H1 (cell line): Measurements from ENCODE around the gene COL20A1. TPM values are rescaled to one million over a fixed set of nuclear protein-coding genes. Genes with fewer than 3 reads are reported as not detected.

ENCODE experiments used
- CTCF ChIA-PET: fragments of 300-600 bp; sonication (Branson Sonifier 250); formaldehyde crosslinking; loops from one replicate; lab custom pipeline; 2021; ENCODE audit not compliant: partially characterized antibody; lab: Charles Lee
- POLR2A ChIA-PET: fragments of 300-600 bp; sonication (Branson Sonifier 250); formaldehyde crosslinking; loops from one replicate; lab custom pipeline; 2021; ENCODE audit warnings: inconsistent platforms; ENCODE audit not compliant: partially characterized antibody; lab: Charles Lee
- DNase-seq, 2 experiments: peaks; one replicate each; pipeline versions ENCODE4 v3.0.0 to v3.0.0-alpha.2; 2010 to 2022; ENCODE audit warnings: low spot score in 2 of 2, low read depth in 1 of 2, mixed read lengths in 1 of 2
- FAIRE-seq: peaks from 2 replicates; lab custom pipeline; 2011; peaks lifted over from hg19 to GRCh38; lab: Jason Lieb, UNC
- H2AFZ ChIP-seq: 2 replicates; pipeline ENCODE4 v1.8.1; 2012; ENCODE audit warnings: low read length, inconsistent platforms
- H2AK5ac ChIP-seq: 2 replicates; pipeline ENCODE4 v1.6.1; 2013; ENCODE audit warnings: low read depth, low read length
- H2BK120ac ChIP-seq: replicated peaks from 2 replicates; pipeline ENCODE3; 2013; ENCODE audit warnings: low read depth, low read length, inconsistent platforms
- H2BK12ac ChIP-seq: 2 replicates; pipeline ENCODE4 v1.6.1; 2013; ENCODE audit warnings: low read depth, low read length
- H2BK15ac ChIP-seq: 2 replicates; pipeline ENCODE4 v1.6.1; 2013; ENCODE audit warnings: low read length
- H2BK20ac ChIP-seq: 2 replicates; pipeline ENCODE4 v1.6.1; 2013; ENCODE audit warnings: low read length
- H2BK5ac ChIP-seq: 2 replicates; pipeline ENCODE4 v1.6.1; 2013; ENCODE audit warnings: low read depth, low read length
- H3K14ac ChIP-seq: 2 replicates; pipeline ENCODE4 v1.6.1; 2013; ENCODE audit warnings: inconsistent platforms; ENCODE audit not compliant: insufficient read length
- H3K18ac ChIP-seq: 2 replicates; pipeline ENCODE4 v1.6.1; 2013; ENCODE audit warnings: low read length; ENCODE audit errors: extremely low read depth
- H3K23ac ChIP-seq: 2 replicates; pipeline ENCODE4 v1.6.1; 2013; ENCODE audit warnings: inconsistent platforms; ENCODE audit not compliant: insufficient read length
- H3K23me2 ChIP-seq: 2 replicates; pipeline ENCODE4 v1.6.1; 2013; ENCODE audit warnings: low read depth, low read length
- H3K27ac ChIP-seq: 2 replicates; pipeline ENCODE4 v1.6.1; 2011; ENCODE audit warnings: low read depth, low read length, inconsistent platforms
- H3K27me3 ChIP-seq, 4 experiments: replicated peaks in 1 of 4; 1 replicate in 1 of 4; 2 replicates in 3 of 4; pipeline versions ENCODE4 v1.6.1 to v1.8.1; 2011 to 2013; ENCODE audit warnings: low read length in 3 of 4, mild to moderate bottlenecking in 3 of 4, inconsistent platforms in 2 of 4, mixed read lengths in 2 of 4, moderate library complexity in 1 of 4; ENCODE audit not compliant: control insufficient read depth in 3 of 4, insufficient read depth in 3 of 4; ENCODE audit errors: extremely low read depth in 1 of 4
- H3K36me3 ChIP-seq, 4 experiments: 2 replicates each; pipeline versions ENCODE4 v1.6.1 to v1.8.1; 2011 to 2013; ENCODE audit warnings: mild to moderate bottlenecking in 4 of 4, low read length in 3 of 4, moderate library complexity in 2 of 4, control low read depth in 1 of 4, inconsistent platforms in 1 of 4; ENCODE audit not compliant: insufficient read depth in 4 of 4, control insufficient read depth in 2 of 4
- H3K4ac ChIP-seq: replicated peaks from 2 replicates; pipeline ENCODE3; 2013; ENCODE audit warnings: low read length, low read depth, mixed read lengths, inconsistent platforms; ENCODE audit not compliant: insufficient read length
- H3K4me1 ChIP-seq, 4 experiments: replicated peaks in 1 of 4; 1 replicate in 1 of 4; 2 replicates in 3 of 4; pipeline versions ENCODE4 v1.6.1 to v1.8.1; 2011 to 2013; ENCODE audit warnings: low read length in 3 of 4, inconsistent platforms in 2 of 4, mixed read lengths in 1 of 4; ENCODE audit not compliant: insufficient read depth in 4 of 4, control insufficient read depth in 3 of 4
- H3K4me2 ChIP-seq, 2 experiments: 2 replicates each; pipeline versions ENCODE4 v1.6.1 to v1.8.1; 2011 to 2013; ENCODE audit warnings: low read depth in 2 of 2, low read length in 2 of 2, control low read depth in 1 of 2, inconsistent platforms in 1 of 2, mild to moderate bottlenecking in 1 of 2; ENCODE audit not compliant: insufficient read depth in 1 of 2
- H3K4me3 ChIP-seq, 4 experiments: fragments of 200-600, 300-600 bp in 1 of 4; sonication (generic), shearing (Covaris generic), sonication (Bioruptor Twin) in 1 of 4; 2 replicates each; pipeline versions ENCODE4 v1.5.1 to v1.8.1; 2011 to 2016; ENCODE audit warnings: low read length in 4 of 4, low read depth in 3 of 4, control low read depth in 2 of 4, inconsistent platforms in 2 of 4, mild to moderate bottlenecking in 2 of 4, mixed read lengths in 1 of 4, moderate library complexity in 1 of 4; ENCODE audit not compliant: insufficient read depth in 2 of 4; ENCODE audit errors: extremely low read depth in 1 of 4
- H3K56ac ChIP-seq: replicated peaks from 2 replicates; pipeline ENCODE3; 2013; ENCODE audit warnings: low read depth, mild to moderate bottlenecking, mixed read lengths, low read length, inconsistent platforms; ENCODE audit not compliant: insufficient read length
- H3K79me1 ChIP-seq: 2 replicates; pipeline ENCODE4 v1.6.1; 2013; ENCODE audit warnings: low read depth, low read length, control low read depth
- H3K79me2 ChIP-seq, 2 experiments: 2 replicates each; pipeline versions ENCODE4 v1.6.1 to v1.8.1; 2012 to 2013; ENCODE audit warnings: low read length in 2 of 2, mild to moderate bottlenecking in 2 of 2, inconsistent platforms in 1 of 2; ENCODE audit not compliant: insufficient read depth in 2 of 2, control insufficient read depth in 1 of 2
- H3K9ac ChIP-seq, 4 experiments: replicated peaks in 1 of 4; 1 replicate in 1 of 4; 2 replicates in 3 of 4; pipeline versions ENCODE4 v1.6.1 to v1.8.1; 2011 to 2013; ENCODE audit warnings: low read depth in 3 of 4, low read length in 3 of 4, control low read depth in 2 of 4, mild to moderate bottlenecking in 2 of 4, moderate library complexity in 2 of 4, inconsistent platforms in 1 of 4; ENCODE audit errors: extremely low read depth in 1 of 4
- H3K9me3 ChIP-seq, 2 experiments: 2 replicates each; pipeline versions ENCODE4 v1.6.1 to v1.8.1; 2012 to 2013; ENCODE audit warnings: mild to moderate bottlenecking in 2 of 2, moderate library complexity in 2 of 2, control low read depth in 1 of 2, inconsistent platforms in 1 of 2, low read depth in 1 of 2, low read length in 1 of 2, mixed read lengths in 1 of 2; ENCODE audit not compliant: insufficient read depth in 2 of 2
- H4K20me1 ChIP-seq, 2 experiments: replicated peaks in 1 of 2; 2 replicates each; pipeline versions ENCODE3 to v1.8.1; 2011 to 2013; ENCODE audit warnings: inconsistent platforms in 2 of 2, low read length in 2 of 2, mild to moderate bottlenecking in 1 of 2; ENCODE audit not compliant: insufficient read depth in 2 of 2, control insufficient read depth in 1 of 2
- H4K5ac ChIP-seq: 2 replicates; pipeline ENCODE4 v1.6.1; 2013; ENCODE audit warnings: low read length, low read depth, mixed read lengths, inconsistent platforms; ENCODE audit not compliant: insufficient read length
- H4K8ac ChIP-seq: 2 replicates; pipeline ENCODE4 v1.8.0; 2013; ENCODE audit warnings: mild to moderate bottlenecking, moderate library complexity, low read length, inconsistent platforms; ENCODE audit not compliant: insufficient read depth; ENCODE audit errors: extremely low read depth
- H4K91ac ChIP-seq: replicated peaks from 2 replicates; pipeline ENCODE3; 2013; ENCODE audit warnings: low read length, mixed read lengths, inconsistent platforms; ENCODE audit not compliant: insufficient read length
- BCL11A ChIP-seq, 2 experiments: IDR thresholded peaks; one replicate each; pipeline ENCODE4 v1.6.1; 2011; ENCODE audit warnings: low read depth in 2 of 2, low read length in 2 of 2, mild to moderate bottlenecking in 2 of 2
- CHD1 ChIP-seq: IDR thresholded peaks from 2 replicates; pipeline ENCODE4 v1.6.1; 2012; ENCODE audit warnings: low read depth, low read length, improper control_type of control experiment
- CTBP2 ChIP-seq: IDR thresholded peaks from 2 replicates; pipeline ENCODE4 v1.7.0; 2011; ENCODE audit warnings: borderline replicate concordance, mild to moderate bottlenecking, moderate library complexity, mixed read lengths, low read length; ENCODE audit not compliant: insufficient read depth, insufficient read length
- EZH2 ChIP-seq: fragments of 200-600 bp; sonication (generic); IDR thresholded peaks from 2 replicates; pipeline ENCODE4 v1.7.1; 2012; ENCODE audit warnings: low read depth, mild to moderate bottlenecking, moderate library complexity, low read length, inconsistent platforms; ENCODE audit not compliant: severe bottlenecking
- JUN ChIP-seq: IDR thresholded peaks from 2 replicates; pipeline ENCODE4 v1.6.1; 2011; ENCODE audit warnings: low read depth, mild to moderate bottlenecking, improper control_type of control experiment, low read length
- POLR2A ChIP-seq, 2 experiments: IDR thresholded peaks; 1 replicate in 1 of 2; 2 replicates in 1 of 2; pipeline ENCODE4 v1.6.1; 2011; ENCODE audit warnings: low read depth in 2 of 2, low read length in 2 of 2, mild to moderate bottlenecking in 2 of 2; ENCODE audit errors: control extremely low read depth in 1 of 2
- RAD21 ChIP-seq, 2 experiments: IDR thresholded peaks in 1 of 2; conservative IDR thresholded peaks in 1 of 2; 2 replicates each; pipeline ENCODE4 v1.6.1; 2011; ENCODE audit warnings: low read depth in 2 of 2, low read length in 2 of 2, improper control_type of control experiment in 1 of 2, inconsistent platforms in 1 of 2, mild to moderate bottlenecking in 1 of 2, moderate library complexity in 1 of 2
- RFX5 ChIP-seq: IDR thresholded peaks from 2 replicates; pipeline ENCODE4 v1.6.1; 2011; ENCODE audit warnings: low read depth, low read length, improper control_type of control experiment, borderline replicate concordance
- SP4 ChIP-seq: IDR thresholded peaks from 2 replicates; pipeline ENCODE4 v1.6.1; 2012; ENCODE audit warnings: low read length, inconsistent platforms
- TAF1 ChIP-seq: IDR thresholded peaks from 2 replicates; pipeline ENCODE4 v1.6.1; 2011; ENCODE audit warnings: mild to moderate bottlenecking, low read depth, low read length
- TAF7 ChIP-seq: optimal IDR thresholded peaks from 2 replicates; pipeline ENCODE3; 2011; ENCODE audit warnings: low read depth, mild to moderate bottlenecking, inconsistent platforms, low read length, moderate library complexity, borderline replicate concordance
- TCF12 ChIP-seq: IDR thresholded peaks from 2 replicates; pipeline ENCODE4 v1.6.1; 2011; ENCODE audit warnings: low read depth, mild to moderate bottlenecking, low read length
- TEAD4 ChIP-seq: IDR thresholded peaks from 2 replicates; pipeline ENCODE4 v1.6.1; 2012; ENCODE audit warnings: low read depth, low read length, inconsistent platforms, mixed read lengths
- WGBS, 2 experiments: shearing (Covaris generic) in 1 of 2; methylation state at CpG; one replicate each; pipeline versions ENCODE4 v1.1.6 to v1.1.7; 2013 to 2015; ENCODE audit warnings: low lambda C conversion rate in 2 of 2, mixed read lengths in 2 of 2, inconsistent platforms in 1 of 2, low coverage in 1 of 2, missing lambda C conversion rate in 1 of 2; ENCODE audit not compliant: insufficient replicate concordance in 2 of 2, insufficient coverage in 1 of 2, insufficient read length in 1 of 2; ENCODE audit errors: extremely low coverage in 1 of 2, missing lambda C conversion rate in 1 of 2; 5-methylcytosine and 5-hydroxymethylcytosine counted together
- polyA plus RNA-seq, 7 experiments: library from polyadenylated mRNA; depleted of rRNA in 3 of 7; stranded (reverse) in 5 of 7; unstranded in 2 of 7; fragments of >200 nt in 5 of 7; fragments of 200-250 nt in 2 of 7; gene quantifications; 1 replicate in 5 of 7; 2 replicates in 1 of 7; 4 replicates in 1 of 7; pipeline versions ENCODE4 v1.2.1 to v1.2.3, GENCODE V29; 2011 to 2013; ENCODE audit warnings: missing spikeins in 2 of 7, mixed read lengths in 2 of 7
- total RNA-seq: library from RNA; stranded (reverse); fragmentation: NEBNext Ultra II Directional; extraction: Animal tissue kit (Norgen Biotek cat#: 25700); gene quantifications from 2 replicates; pipeline ENCODE4 v1.2.1, GENCODE V29; 2021

The COL20A1 gene
- total and polyA plus RNA-seq, 2 of the 8 experiments (the other 6 are each of a cell fraction or from before 2014, with no cell fraction given), result 0.19 to 0.21 TPM

DNA sequence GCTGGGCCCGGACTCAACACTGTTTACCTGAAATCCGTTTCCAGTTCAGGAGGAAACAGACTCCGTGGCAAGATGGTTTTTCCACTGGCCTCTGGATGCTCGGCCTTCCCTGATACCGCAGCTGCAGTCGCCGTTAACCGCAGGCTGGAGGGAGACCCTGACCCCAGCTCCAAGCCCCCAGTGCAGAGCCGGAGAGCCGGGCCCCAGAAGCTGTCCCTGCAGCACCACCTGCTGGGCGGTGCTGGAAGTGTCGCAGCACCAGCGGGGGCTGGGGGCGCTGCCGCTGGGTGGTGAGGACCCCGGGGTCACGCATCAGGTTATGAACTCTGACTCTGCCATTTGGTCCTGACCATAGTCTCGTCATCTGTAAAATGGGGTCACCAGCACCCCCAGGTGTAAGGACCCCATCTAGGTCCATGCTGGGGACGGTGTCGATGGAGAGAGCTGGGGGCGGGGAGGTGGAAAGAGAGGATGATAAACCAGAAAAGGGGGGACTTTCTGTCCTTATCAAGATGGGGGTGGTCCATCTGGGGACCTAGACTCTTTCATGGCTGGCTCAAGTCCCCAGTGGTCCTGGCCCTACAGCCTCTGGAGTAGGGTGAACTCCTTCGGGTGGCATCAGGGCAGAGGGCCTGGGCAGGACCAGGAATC lies 88.9 kb downstream of the COL20A1 start:
- peak overlapping the region; percentile 60; the same call in 1 of the 2 replicates for H2BK12ac ChIP-seq
- no peaks in the 10 kb centered on the region for H4K20me1 ChIP-seq
- H3K23me2 ChIP-seq, result no peaks in the 10 kb centered on the region; the same call in none of the 2 replicates
- H3K27ac ChIP-seq, result no peak overlapping the region
- no peak overlapping the region for H2BK120ac ChIP-seq
- H3K4me2 ChIP-seq, result peak overlapping the region in 1 of 2 experiments; percentile 48; a peak in 1 of 4 replicates
- H4K5ac ChIP-seq, result no peak overlapping the region
- H2AK5ac ChIP-seq, result no peak overlapping the region
- H2BK5ac ChIP-seq, result no peak overlapping the region
- H3K79me1 ChIP-seq, result no peaks in the 10 kb centered on the region
- no peak overlapping the region for H3K9ac ChIP-seq
- ChIA-PET POLR2A (interaction anchor here (1.0 to 1.8 kb wide), 2 partner anchors 22 to 72 kb away, joined by 5 read pairs; no protein-coding TSS in a partner anchor), CTCF (interaction anchor here (0.5 to 9.9 kb wide), 37 partner anchors 9 to 265 kb away, joined by 3 to 230 read pairs (median 6); partner anchors contain the start of genes CHRNA4 and COL20A1)
- H3K14ac ChIP-seq, result no peak overlapping the region
- no peak overlapping the region for H3K23ac ChIP-seq
- no peak overlapping the region for H4K8ac ChIP-seq
- no peak overlapping the region for H2AFZ ChIP-seq
- H2BK15ac ChIP-seq, result no peak overlapping the region
- H3K27me3 ChIP-seq, result peaks cover 0 to 2% (median 0%) of the 10 kb centered on the region in 4 experiments; a peak in 1 of 7 replicates
- H3K4me1 ChIP-seq, result peaks cover 3 to 20% (median 14%) of the 10 kb centered on the region in 4 experiments
- H3K56ac ChIP-seq, result no peak overlapping the region
- peak in 1 of 2 experiments; percentile 93 for DNase-seq
- no peak overlapping the region for H3K4ac ChIP-seq
- WGBS, 2 experiments, result 36% methylated on average over 22 of the region's 22 CpGs; no CpG with 5 or more reads in 1 of the 2 experiments
- H3K18ac ChIP-seq, result no peak overlapping the region
- H2BK20ac ChIP-seq, result no peak overlapping the region
- no peaks in the 10 kb centered on the region for H3K79me2 ChIP-seq
- H3K9me3 ChIP-seq, result peaks cover 6 to 10% of the 10 kb centered on the region in 2 experiments
- FAIRE-seq, result peak; percentile 19
- no peak overlapping the region for H3K4me3 ChIP-seq
- no peaks in the 10 kb centered on the region for H3K36me3 ChIP-seq
- no peak overlapping the region for H4K91ac ChIP-seq
- TF ChIP-seq CTBP2 (no peak), TAF1 (no peak), CHD1 (no peak), RFX5 (no peak), TAF7 (no peak), SP4 (no peak), EZH2 (no peak), BCL11A (IDR thresholded peaks at IDR 0.05; ENCODE audit: low read depth in 2 of 2, low read length in 2 of 2) (no peak), JUN (no peak), POLR2A (IDR thresholded peaks at IDR 0.05; ENCODE audit: control extremely low read depth in 1 of 2, low read depth in 2 of 2, low read length in 2 of 2) (no peak), TEAD4 (no peak), TCF12 (no peak), RAD21 (IDR thresholded peaks at IDR 0.05 in 1 of 2, conservative IDR thresholded peaks at IDR 0.05 in 1 of 2; ENCODE audit: low read depth in 2 of 2, low read length in 2 of 2) (peak; percentile 95 to 97)
